HepG2 (cell line): Measurements from ENCODE around the gene RGS19. TPM values are rescaled to one million over a fixed set of nuclear protein-coding genes. Genes with fewer than 3 reads are reported as not detected.
A peak's percentile ranks its signal among the peaks of the same experiment; 100 is the strongest.

Experiments used
- ATAD3A ChIP-seq: sonication (generic); formaldehyde crosslinking; IDR thresholded peaks from 2 replicates; pipeline ENCODE4 v1.4.0; 2020; ENCODE audit warnings: missing genetic modification reagents
- CAMTA2 ChIP-seq: sonication (generic); formaldehyde crosslinking; IDR thresholded peaks from 2 replicates; pipeline ENCODE4 v1.4.0; 2020; ENCODE audit warnings: mild to moderate bottlenecking, missing genetic modification reagents, borderline replicate concordance
- CENPT ChIP-seq: sonication (generic); formaldehyde crosslinking; IDR thresholded peaks from 2 replicates; pipeline ENCODE4 v1.8.0; 2022; ENCODE audit warnings: low read depth, mild to moderate bottlenecking, moderate library complexity, missing genetic modification reagents
- GPN1 ChIP-seq: sonication (generic); formaldehyde crosslinking; IDR thresholded peaks from 2 replicates; pipeline ENCODE4 v1.5.1; 2020; ENCODE audit warnings: missing genetic modification reagents, borderline replicate concordance
- KDM5A ChIP-seq: fragments of 200-600 bp; sonication (generic); IDR thresholded peaks from 2 replicates; pipeline ENCODE4 v1.7.0; 2018; ENCODE audit warnings: antibody characterized with exemption, mild to moderate bottlenecking, low read length, borderline replicate concordance
- KDM5B ChIP-seq: sonication (generic); formaldehyde crosslinking; IDR thresholded peaks from 2 replicates; pipeline ENCODE4 v1.4.0; 2020; ENCODE audit warnings: missing genetic modification reagents, mild to moderate bottlenecking, borderline replicate concordance
- NRL ChIP-seq: sonication (generic); formaldehyde crosslinking; IDR thresholded peaks from 2 replicates; pipeline ENCODE4 v1.5.0; 2020; ENCODE audit warnings: missing genetic modification reagents, mild to moderate bottlenecking, moderate library complexity, borderline replicate concordance
- SMC3 ChIP-seq: IDR thresholded peaks from 2 replicates; pipeline ENCODE4 v1.6.1; 2011; ENCODE audit warnings: low read length, improper control_type of control experiment
- THAP8 ChIP-seq: sonication (generic); formaldehyde crosslinking; IDR thresholded peaks from 2 replicates; pipeline ENCODE4 v1.5.1; 2020; ENCODE audit warnings: missing genetic modification reagents, mild to moderate bottlenecking, borderline replicate concordance
- ZBTB21 ChIP-seq: sonication (generic); formaldehyde crosslinking; IDR thresholded peaks from 2 replicates; pipeline ENCODE4 v1.4.0; 2020; ENCODE audit warnings: missing genetic modification reagents
- ZFY ChIP-seq: sonication (generic); formaldehyde crosslinking; IDR thresholded peaks from 2 replicates; pipeline ENCODE4 v1.4.0; 2020; ENCODE audit warnings: missing genetic modification reagents
- ZNF441 ChIP-seq: sonication (generic); formaldehyde crosslinking; IDR thresholded peaks from 2 replicates; pipeline ENCODE4 v1.7.0; 2021; ENCODE audit warnings: missing genetic modification reagents, borderline replicate concordance
- ZNF547 ChIP-seq: sonication (generic); formaldehyde crosslinking; IDR thresholded peaks from 2 replicates; pipeline ENCODE4 v1.5.1; 2020; ENCODE audit warnings: mild to moderate bottlenecking, missing genetic modification reagents
- ZSCAN29 ChIP-seq: sonication (generic); formaldehyde crosslinking; conservative IDR thresholded peaks from 2 replicates; pipeline ENCODE4 v1.4.0; 2020; ENCODE audit warnings: mild to moderate bottlenecking, missing genetic modification reagents
- polyA plus RNA-seq, 8 experiments: library from polyadenylated mRNA; depleted of rRNA in 3 of 8; stranded (reverse) in 7 of 8; unstranded in 1 of 8; fragments of >200 nt; fragmentation: Illumina TruSeq in 4 of 8; extraction: Trizol in 4 of 8; gene quantifications; 2 replicates each; pipeline versions ENCODE4 v1.2.1 to v1.2.3, GENCODE V29; 2011 to 2016; ENCODE audit warnings: low read depth in 4 of 8, missing spikeins in 1 of 8, mixed read lengths in 1 of 8; ENCODE audit not compliant: insufficient read depth in 1 of 8
- total RNA-seq, 5 experiments: library from RNA; depleted of rRNA; stranded (reverse); fragments of >200 nt; fragmentation: Illumina TruSeq; extraction: Trizol; gene quantifications; 2 replicates each; pipeline ENCODE4 v1.2.3, GENCODE V29; 2016; ENCODE audit warnings: low read depth in 1 of 5
- TF ChIP-seq, protein P1 (sequence below): sonication (generic); formaldehyde crosslinking; IDR thresholded peaks from 2 replicates; pipeline ENCODE4 v1.8.0; 2022; ENCODE audit warnings: mild to moderate bottlenecking, missing genetic modification reagents; ENCODE audit not compliant: insufficient replicate concordance
- TF ChIP-seq, protein P2 (sequence below): sonication (generic); formaldehyde crosslinking; conservative IDR thresholded peaks from 2 replicates; pipeline ENCODE4 v1.8.0; 2022; ENCODE audit warnings: missing genetic modification reagents
- TF ChIP-seq, protein P3 (sequence below), 2 experiments: sonication (generic) in 1 of 2; formaldehyde crosslinking in 1 of 2; IDR thresholded peaks; 2 replicates each; pipeline versions ENCODE4 v1.4.0 to v1.6.1; 2016 to 2020; ENCODE audit warnings: borderline replicate concordance in 1 of 2, low read depth in 1 of 2, mild to moderate bottlenecking in 1 of 2, missing genetic modification reagents in 1 of 2
- TF ChIP-seq, protein P4 (sequence below): sonication (generic); formaldehyde crosslinking; IDR thresholded peaks from 2 replicates; pipeline ENCODE4 v1.8.1; 2023; ENCODE audit warnings: mild to moderate bottlenecking, inconsistent platforms, moderate library complexity, missing genetic modification reagents, borderline replicate concordance

Gene RGS19
- total and polyA plus RNA-seq, 2 of the 13 experiments (the other 11 are each of a cell fraction or from before 2014, with no cell fraction given), result 10.7 to 11.9 TPM

GRCh38 chr20:64042054-64042781, 37.1 kb downstream of the RGS19 start (continued):
- TF ChIP-seq, protein P1, sequence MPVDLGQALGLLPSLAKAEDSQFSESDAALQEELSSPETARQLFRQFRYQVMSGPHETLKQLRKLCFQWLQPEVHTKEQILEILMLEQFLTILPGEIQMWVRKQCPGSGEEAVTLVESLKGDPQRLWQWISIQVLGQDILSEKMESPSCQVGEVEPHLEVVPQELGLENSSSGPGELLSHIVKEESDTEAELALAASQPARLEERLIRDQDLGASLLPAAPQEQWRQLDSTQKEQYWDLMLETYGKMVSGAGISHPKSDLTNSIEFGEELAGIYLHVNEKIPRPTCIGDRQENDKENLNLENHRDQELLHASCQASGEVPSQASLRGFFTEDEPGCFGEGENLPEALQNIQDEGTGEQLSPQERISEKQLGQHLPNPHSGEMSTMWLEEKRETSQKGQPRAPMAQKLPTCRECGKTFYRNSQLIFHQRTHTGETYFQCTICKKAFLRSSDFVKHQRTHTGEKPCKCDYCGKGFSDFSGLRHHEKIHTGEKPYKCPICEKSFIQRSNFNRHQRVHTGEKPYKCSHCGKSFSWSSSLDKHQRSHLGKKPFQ, result peak; percentile 94
- TF ChIP-seq KDM5A, result no peak
- TF ChIP-seq ATAD3A, result 0 out of 2 replicates have a peak, but pooled peaks have one; percentile 48
- TF ChIP-seq, protein P2, sequence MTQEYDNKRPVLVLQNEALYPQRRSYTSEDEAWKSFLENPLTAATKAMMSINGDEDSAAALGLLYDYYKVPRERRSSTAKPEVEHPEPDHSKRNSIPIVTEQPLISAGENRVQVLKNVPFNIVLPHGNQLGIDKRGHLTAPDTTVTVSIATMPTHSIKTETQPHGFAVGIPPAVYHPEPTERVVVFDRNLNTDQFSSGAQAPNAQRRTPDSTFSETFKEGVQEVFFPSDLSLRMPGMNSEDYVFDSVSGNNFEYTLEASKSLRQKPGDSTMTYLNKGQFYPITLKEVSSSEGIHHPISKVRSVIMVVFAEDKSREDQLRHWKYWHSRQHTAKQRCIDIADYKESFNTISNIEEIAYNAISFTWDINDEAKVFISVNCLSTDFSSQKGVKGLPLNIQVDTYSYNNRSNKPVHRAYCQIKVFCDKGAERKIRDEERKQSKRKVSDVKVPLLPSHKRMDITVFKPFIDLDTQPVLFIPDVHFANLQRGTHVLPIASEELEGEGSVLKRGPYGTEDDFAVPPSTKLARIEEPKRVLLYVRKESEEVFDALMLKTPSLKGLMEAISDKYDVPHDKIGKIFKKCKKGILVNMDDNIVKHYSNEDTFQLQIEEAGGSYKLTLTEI (CRISPR knock-in tag), result no peak
- no peak for TF ChIP-seq GPN1 (CRISPR knock-in tag)
- TF ChIP-seq ZNF547 (CRISPR knock-in tag), result peak; percentile 78
- TF ChIP-seq, protein P3, sequence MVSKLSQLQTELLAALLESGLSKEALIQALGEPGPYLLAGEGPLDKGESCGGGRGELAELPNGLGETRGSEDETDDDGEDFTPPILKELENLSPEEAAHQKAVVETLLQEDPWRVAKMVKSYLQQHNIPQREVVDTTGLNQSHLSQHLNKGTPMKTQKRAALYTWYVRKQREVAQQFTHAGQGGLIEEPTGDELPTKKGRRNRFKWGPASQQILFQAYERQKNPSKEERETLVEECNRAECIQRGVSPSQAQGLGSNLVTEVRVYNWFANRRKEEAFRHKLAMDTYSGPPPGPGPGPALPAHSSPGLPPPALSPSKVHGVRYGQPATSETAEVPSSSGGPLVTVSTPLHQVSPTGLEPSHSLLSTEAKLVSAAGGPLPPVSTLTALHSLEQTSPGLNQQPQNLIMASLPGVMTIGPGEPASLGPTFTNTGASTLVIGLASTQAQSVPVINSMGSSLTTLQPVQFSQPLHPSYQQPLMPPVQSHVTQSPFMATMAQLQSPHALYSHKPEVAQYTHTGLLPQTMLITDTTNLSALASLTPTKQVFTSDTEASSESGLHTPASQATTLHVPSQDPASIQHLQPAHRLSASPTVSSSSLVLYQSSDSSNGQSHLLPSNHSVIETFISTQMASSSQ (IDR thresholded peaks at IDR 0.05; ENCODE audit: low read depth), result no peak
- TF ChIP-seq, protein P3 (CRISPR knock-in tag; IDR thresholded peaks at IDR 0.05; ENCODE audit: borderline replicate concordance), result no peak; the same call in 1 of the 2 replicates
- 0 out of 2 replicates have a peak, but pooled peaks have one; percentile 31 for TF ChIP-seq CENPT (CRISPR knock-in tag)
- peak; percentile 88 for TF ChIP-seq KDM5B (CRISPR knock-in tag)
- TF ChIP-seq SMC3, result no peak
- TF ChIP-seq THAP8 (CRISPR knock-in tag), result no peak; the same call in 1 of the 2 replicates
- peak; percentile 93 for TF ChIP-seq NRL
- no peak; the same call in 1 of the 2 replicates for TF ChIP-seq ZBTB21 (CRISPR knock-in tag)
- TF ChIP-seq, protein P4, sequence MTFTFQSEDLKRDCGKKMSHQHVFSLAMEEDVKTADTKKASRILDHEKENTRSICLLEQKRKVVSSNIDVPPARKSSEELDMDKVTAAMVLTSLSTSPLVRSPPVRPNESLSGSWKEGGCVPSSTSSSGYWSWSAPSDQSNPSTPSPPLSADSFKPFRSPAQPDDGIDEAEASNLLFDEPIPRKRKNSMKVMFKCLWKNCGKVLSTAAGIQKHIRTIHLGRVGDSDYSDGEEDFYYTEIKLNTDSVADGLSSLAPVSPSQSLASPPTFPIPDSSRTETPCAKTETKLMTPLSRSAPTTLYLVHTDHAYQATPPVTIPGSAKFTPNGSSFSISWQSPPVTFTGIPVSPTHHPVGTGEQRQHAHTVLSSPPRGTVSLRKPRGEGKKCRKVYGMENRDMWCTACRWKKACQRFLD (CRISPR knock-in tag), result peak; percentile 52; the same call in 1 of the 2 replicates
- 0 out of 2 replicates have a peak, but pooled peaks have one; percentile 89 for TF ChIP-seq CAMTA2 (CRISPR knock-in tag)
- TF ChIP-seq ZNF441 (CRISPR knock-in tag), result no peak
- TF ChIP-seq ZSCAN29 (CRISPR knock-in tag), result 0 out of 2 replicates have a peak, but pooled peaks have one; percentile 37
- TF ChIP-seq ZFY (CRISPR knock-in tag), result peak; percentile 71
